ENCODE results near the gene PGRMC1. TPM values are rescaled to one million over a fixed set of nuclear protein-coding genes. Genes with fewer than 3 reads are reported as not detected.
"Not testable (repeated sequence)": the region's sequence is repeated elsewhere in the genome, so short reads cannot be mapped to it uniquely, and the experiment has no call there.

PGRMC1 gene
- polyA plus RNA-seq, 2 donors: 41.6 to 47.0 TPM

- H3K4me1 ChIP-seq (ENCODE audit: control insufficient read depth in 2 of 2, insufficient read depth in 2 of 2, low read length in 1 of 2): no peaks in the 10 kb centered on the region
- no peaks in the 10 kb centered on the region for H3K36me3 ChIP-seq (ENCODE audit: control insufficient read depth in 2 of 2, insufficient read depth in 2 of 2, low read length in 1 of 2)
- H3K9me3 ChIP-seq (ENCODE audit: control insufficient read depth in 2 of 2, insufficient read depth in 1 of 2, low read depth in 1 of 2, low read length in 1 of 2): no peaks in the 10 kb centered on the region
- H3K4me3 ChIP-seq (ENCODE audit: low read depth in 1 of 2, low read length in 2 of 2): no peak overlapping the region
- H3K27me3 ChIP-seq (ENCODE audit: control insufficient read depth in 1 of 2, insufficient read depth in 2 of 2, low read length in 2 of 2): no peaks in the 10 kb centered on the region
- 63 to 65% methylated on average over 2 of the region's 2 CpGs for WGBS, 2 donors
- H3K27ac ChIP-seq (ENCODE audit: low read depth in 2 of 2, low read length in 1 of 2): no peak overlapping the region
These were observed 16.6 kb downstream of the PGRMC1 start for GRCh38 chrX:119252716-119253115.

GRCh38 chrX:119266364-119266995, 30.4 kb downstream of the PGRMC1 start:
- Histone ChIP-seq H3K4me1 (ENCODE audit: control insufficient read depth in 2 of 2, insufficient read depth in 2 of 2, low read length in 1 of 2) (no peaks in the 10 kb centered on the region), H3K27ac (ENCODE audit: low read depth in 2 of 2, low read length in 1 of 2) (no peak overlapping the region), H3K9me3 (ENCODE audit: control insufficient read depth in 2 of 2, insufficient read depth in 1 of 2, low read depth in 1 of 2, low read length in 1 of 2) (no peaks in the 10 kb centered on the region), H3K4me3 (ENCODE audit: low read depth in 1 of 2, low read length in 2 of 2) (no peak overlapping the region), H3K36me3 (ENCODE audit: control insufficient read depth in 2 of 2, insufficient read depth in 2 of 2, low read length in 1 of 2) (no peaks in the 10 kb centered on the region), H3K27me3 (ENCODE audit: control insufficient read depth in 1 of 2, insufficient read depth in 2 of 2, low read length in 2 of 2) (peaks cover 0 to 2% of the 10 kb centered on the region in 2 donors)
- WGBS, 2 donors: 11 to 19% methylated on average over 5 of the region's 5 CpGs

GRCh38 chrX:119267115-119267514, 31.0 kb downstream of the PGRMC1 start:
- H3K36me3 ChIP-seq (ENCODE audit: control insufficient read depth in 2 of 2, insufficient read depth in 2 of 2, low read length in 1 of 2); H3K4me1 ChIP-seq (ENCODE audit: control insufficient read depth in 2 of 2, insufficient read depth in 2 of 2, low read length in 1 of 2); H3K27ac ChIP-seq (ENCODE audit: low read depth in 2 of 2, low read length in 1 of 2); H3K27me3 ChIP-seq (ENCODE audit: control insufficient read depth in 1 of 2, insufficient read depth in 2 of 2, low read length in 2 of 2); H3K4me3 ChIP-seq (ENCODE audit: low read depth in 1 of 2, low read length in 2 of 2); H3K9me3 ChIP-seq (ENCODE audit: control insufficient read depth in 2 of 2, insufficient read depth in 1 of 2, low read depth in 1 of 2, low read length in 1 of 2): not testable (repeated sequence)
- WGBS, 2 donors: 83 to 90% methylated on average over 3 of the region's 3 CpGs

GRCh38 chrX:119272882-119273419, 36.9 kb downstream of the PGRMC1 start:
- no peak overlapping the region for H3K27ac ChIP-seq (ENCODE audit: low read depth in 2 of 2, low read length in 1 of 2)
- H3K9me3 ChIP-seq (ENCODE audit: control insufficient read depth in 2 of 2, insufficient read depth in 1 of 2, low read depth in 1 of 2, low read length in 1 of 2): peaks cover 0 to 4% of the 10 kb centered on the region in 2 donors
- 53 to 64% methylated on average over 42 of the region's 42 CpGs for WGBS, 2 donors
- H3K4me1 ChIP-seq (ENCODE audit: control insufficient read depth in 2 of 2, insufficient read depth in 2 of 2, low read length in 1 of 2): peaks cover 0 to 2% of the 10 kb centered on the region in 2 donors
- no peaks in the 10 kb centered on the region for H3K36me3 ChIP-seq (ENCODE audit: control insufficient read depth in 2 of 2, insufficient read depth in 2 of 2, low read length in 1 of 2)
- no peak overlapping the region for H3K4me3 ChIP-seq (ENCODE audit: low read depth in 1 of 2, low read length in 2 of 2)
- no peaks in the 10 kb centered on the region for H3K27me3 ChIP-seq (ENCODE audit: control insufficient read depth in 1 of 2, insufficient read depth in 2 of 2, low read length in 2 of 2)

GRCh38 chrX:119273420-119274192, 37.5 kb downstream of the PGRMC1 start:
- Histone ChIP-seq H3K27ac (ENCODE audit: low read depth in 2 of 2, low read length in 1 of 2) (no peak overlapping the region), H3K4me3 (ENCODE audit: low read depth in 1 of 2, low read length in 2 of 2) (no peak overlapping the region), H3K27me3 (ENCODE audit: control insufficient read depth in 1 of 2, insufficient read depth in 2 of 2, low read length in 2 of 2) (no peaks in the 10 kb centered on the region), H3K4me1 (ENCODE audit: control insufficient read depth in 2 of 2, insufficient read depth in 2 of 2, low read length in 1 of 2) (peaks cover 0 to 2% of the 10 kb centered on the region in 2 donors), H3K36me3 (ENCODE audit: control insufficient read depth in 2 of 2, insufficient read depth in 2 of 2, low read length in 1 of 2) (no peaks in the 10 kb centered on the region), H3K9me3 (ENCODE audit: control insufficient read depth in 2 of 2, insufficient read depth in 1 of 2, low read depth in 1 of 2, low read length in 1 of 2) (peaks cover 0 to 4% of the 10 kb centered on the region in 2 donors)
- WGBS, 2 donors: 16 to 39% methylated on average over 53 to 61 of the region's 61 CpGs

- H3K27ac ChIP-seq (ENCODE audit: low read depth in 2 of 2, low read length in 1 of 2); H3K36me3 ChIP-seq (ENCODE audit: control insufficient read depth in 2 of 2, insufficient read depth in 2 of 2, low read length in 1 of 2); H3K4me1 ChIP-seq (ENCODE audit: control insufficient read depth in 2 of 2, insufficient read depth in 2 of 2, low read length in 1 of 2); H3K9me3 ChIP-seq (ENCODE audit: control insufficient read depth in 2 of 2, insufficient read depth in 1 of 2, low read depth in 1 of 2, low read length in 1 of 2); H3K4me3 ChIP-seq (ENCODE audit: low read depth in 1 of 2, low read length in 2 of 2); H3K27me3 ChIP-seq (ENCODE audit: control insufficient read depth in 1 of 2, insufficient read depth in 2 of 2, low read length in 2 of 2): not testable (repeated sequence)
- WGBS, 2 donors: 86 to 89% methylated on average over 3 to 4 of the region's 4 CpGs
These were observed 46.3 kb downstream of the PGRMC1 start for GRCh38 chrX:119282347-119282746.

GRCh38 chrX:119288890-119289393, 52.9 kb downstream of the PGRMC1 start:
- H3K4me3 ChIP-seq (ENCODE audit: low read depth in 1 of 2, low read length in 2 of 2): no peak overlapping the region
- no peaks in the 10 kb centered on the region for H3K4me1 ChIP-seq (ENCODE audit: control insufficient read depth in 2 of 2, insufficient read depth in 2 of 2, low read length in 1 of 2)
- no peaks in the 10 kb centered on the region for H3K36me3 ChIP-seq (ENCODE audit: control insufficient read depth in 2 of 2, insufficient read depth in 2 of 2, low read length in 1 of 2)
- H3K27ac ChIP-seq (ENCODE audit: low read depth in 2 of 2, low read length in 1 of 2): no peak overlapping the region
- no peaks in the 10 kb centered on the region for H3K9me3 ChIP-seq (ENCODE audit: control insufficient read depth in 2 of 2, insufficient read depth in 1 of 2, low read depth in 1 of 2, low read length in 1 of 2)
- H3K27me3 ChIP-seq (ENCODE audit: control insufficient read depth in 1 of 2, insufficient read depth in 2 of 2, low read length in 2 of 2): no peaks in the 10 kb centered on the region
- WGBS, 2 donors: 57 to 76% methylated on average over 4 of the region's 4 CpGs

GRCh38 chrX:119290476-119290875, 54.4 kb downstream of the PGRMC1 start:
- Histone ChIP-seq H3K36me3 (ENCODE audit: control insufficient read depth in 2 of 2, insufficient read depth in 2 of 2, low read length in 1 of 2) (no peaks in the 10 kb centered on the region), H3K27ac (ENCODE audit: low read depth in 2 of 2, low read length in 1 of 2) (no peak overlapping the region), H3K9me3 (ENCODE audit: control insufficient read depth in 2 of 2, insufficient read depth in 1 of 2, low read depth in 1 of 2, low read length in 1 of 2) (no peaks in the 10 kb centered on the region), H3K4me3 (ENCODE audit: low read depth in 1 of 2, low read length in 2 of 2) (no peak overlapping the region), H3K27me3 (ENCODE audit: control insufficient read depth in 1 of 2, insufficient read depth in 2 of 2, low read length in 2 of 2) (no peaks in the 10 kb centered on the region), H3K4me1 (ENCODE audit: control insufficient read depth in 2 of 2, insufficient read depth in 2 of 2, low read length in 1 of 2) (no peaks in the 10 kb centered on the region)

GRCh38 chrX:119291246-119291645, 55.2 kb downstream of the PGRMC1 start:
- WGBS, 2 donors: 39 to 67% methylated on average over 2 of the region's 2 CpGs

More at GRCh38 chrX:119291246-119291645, 55.2 kb downstream of the PGRMC1 start:
- not testable (repeated sequence) for H3K4me3 ChIP-seq (ENCODE audit: low read depth in 1 of 2, low read length in 2 of 2); H3K36me3 ChIP-seq (ENCODE audit: control insufficient read depth in 2 of 2, insufficient read depth in 2 of 2, low read length in 1 of 2); H3K9me3 ChIP-seq (ENCODE audit: control insufficient read depth in 2 of 2, insufficient read depth in 1 of 2, low read depth in 1 of 2, low read length in 1 of 2); H3K27me3 ChIP-seq (ENCODE audit: control insufficient read depth in 1 of 2, insufficient read depth in 2 of 2, low read length in 2 of 2); H3K27ac ChIP-seq (ENCODE audit: low read depth in 2 of 2, low read length in 1 of 2); H3K4me1 ChIP-seq (ENCODE audit: control insufficient read depth in 2 of 2, insufficient read depth in 2 of 2, low read length in 1 of 2)

All from esophagus (tissue), 2 donors.